GM12892 (cell line): ENCODE results near the gene AGL.

ENCODE experiments used
- POLR2A ChIP-seq: IDR thresholded peaks from 2 replicates; pipeline ENCODE4 v1.6.1; 2011; ENCODE audit warnings: low read depth, low read length, control low read depth
- POLR2AphosphoS5 ChIP-seq: IDR thresholded peaks from 2 replicates; pipeline ENCODE4 v1.6.1; 2011; ENCODE audit warnings: low read depth, low read length, control low read depth

GRCh38 chr1:99829269-99829668 lies 20.9 kb upstream of the AGL start:
- no peak for TF ChIP-seq POLR2A
- no peak for TF ChIP-seq POLR2AphosphoS5
